Amniotic epithelial cell (primary cell): Measurements from ENCODE around the gene MSI2.
A peak's percentile ranks its signal among the peaks of the same experiment; 100 is the strongest.

Source experiments
- DNase-seq: peaks from one replicate; pipeline ENCODE4 v3.0.0-alpha.2; 2010; ENCODE audit warnings: low read depth

Gene MSI2

DNA sequence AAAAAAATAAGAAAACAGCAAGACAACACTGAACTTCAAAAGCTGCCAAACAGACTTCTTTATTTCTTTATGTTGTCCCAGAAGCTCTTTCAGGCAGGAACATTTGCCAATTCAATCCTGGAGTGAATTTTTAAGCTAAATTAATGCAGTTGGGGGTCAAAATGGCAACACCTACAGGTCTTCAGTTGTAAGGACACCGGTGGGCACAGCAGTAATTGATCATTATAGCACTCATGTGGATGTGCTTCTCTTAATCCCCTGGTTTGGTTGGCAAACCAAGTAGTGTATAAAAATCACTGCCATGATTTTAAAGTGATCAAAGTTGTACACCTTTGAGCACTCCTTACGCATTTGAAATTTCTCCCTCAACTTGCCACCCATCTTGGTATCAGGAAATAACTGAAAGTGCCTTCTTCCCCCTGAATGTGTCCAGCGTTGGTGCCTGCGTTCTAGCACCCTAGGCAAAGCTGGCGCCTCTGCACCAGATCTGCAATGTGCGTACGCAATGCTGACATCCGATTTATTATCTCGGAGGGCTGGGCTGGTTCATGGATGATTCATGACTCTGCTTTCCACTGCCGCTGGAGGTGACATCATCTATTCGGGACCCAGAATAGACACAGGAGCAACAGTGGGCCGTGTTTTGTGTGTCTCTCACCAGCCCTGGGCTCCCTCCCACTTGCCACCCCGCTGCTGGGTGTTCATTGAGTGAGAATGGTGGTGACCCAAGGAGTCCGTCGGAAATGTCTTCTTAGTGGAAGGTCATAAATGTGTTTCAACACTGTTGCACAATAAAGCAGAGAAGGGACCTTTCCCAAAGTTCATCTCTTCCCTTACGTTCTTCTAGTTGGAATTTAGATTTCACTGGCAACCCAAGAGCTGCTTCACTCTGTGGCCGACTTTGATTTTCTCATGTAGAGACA is 285.4 kb downstream of the MSI2 start:
- DNase-seq, result peak; percentile 91

DNA sequence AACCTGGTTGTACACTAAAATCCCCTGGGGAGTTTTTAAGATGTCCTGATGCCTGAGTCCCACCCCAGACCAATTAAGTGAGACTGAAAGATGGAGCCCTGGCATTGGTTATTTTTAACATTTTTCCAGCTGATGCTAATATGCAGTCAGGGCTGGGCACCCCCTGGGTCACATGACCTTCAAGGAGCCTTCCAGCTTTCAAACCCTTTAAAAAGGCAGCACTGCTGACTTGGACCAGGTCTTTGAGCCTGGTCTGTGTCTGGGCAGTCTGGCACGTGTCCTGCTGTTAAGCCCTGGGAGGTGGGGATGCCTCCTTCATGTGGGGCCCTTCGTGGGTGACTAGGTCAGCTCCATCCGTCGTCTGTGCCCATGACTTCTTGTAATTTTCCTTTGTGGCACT is 286.2 kb downstream of the MSI2 start:
- no peak for DNase-seq

DNA sequence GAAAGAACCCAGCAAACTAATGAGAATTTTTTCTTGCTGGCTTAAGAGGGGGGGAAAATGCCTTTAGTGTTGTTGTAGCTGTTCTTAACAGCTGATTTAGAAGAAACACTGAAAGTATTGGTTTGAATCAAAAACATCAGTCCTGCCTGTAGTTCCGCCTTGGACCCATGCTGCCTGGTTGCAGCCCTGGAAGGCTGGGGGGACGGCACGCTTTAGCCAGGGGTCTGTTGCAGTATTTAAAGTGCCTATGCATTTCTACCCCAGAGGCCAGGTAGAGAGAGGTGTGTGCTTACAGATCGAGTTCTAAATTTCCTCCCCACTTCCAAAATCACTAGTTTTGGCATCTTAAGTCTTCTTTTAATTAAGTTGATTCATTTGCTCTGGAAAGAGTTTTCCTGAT is 286.9 kb downstream of the MSI2 start:
- no peak for DNase-seq

DNA sequence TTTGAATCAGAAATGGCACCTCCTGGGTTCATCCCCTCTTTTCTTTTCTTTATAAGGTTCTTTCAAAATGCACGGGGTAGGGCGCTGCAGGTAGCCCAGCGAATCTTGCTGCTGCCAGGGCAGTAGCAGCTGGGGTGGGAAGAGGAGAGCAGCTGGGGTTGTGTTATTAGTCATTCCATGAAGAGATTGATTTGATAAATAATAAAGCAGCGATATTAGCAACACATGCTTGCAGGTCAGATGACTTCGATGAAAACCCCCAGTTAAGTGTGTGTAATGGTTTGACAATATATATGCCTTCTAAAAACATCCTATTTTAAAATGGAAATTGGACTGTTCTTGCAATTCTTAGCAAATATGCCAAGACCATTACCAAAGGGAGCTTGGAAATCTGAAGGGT is 288.1 kb downstream of the MSI2 start:
- DNase-seq, result no peak

DNA sequence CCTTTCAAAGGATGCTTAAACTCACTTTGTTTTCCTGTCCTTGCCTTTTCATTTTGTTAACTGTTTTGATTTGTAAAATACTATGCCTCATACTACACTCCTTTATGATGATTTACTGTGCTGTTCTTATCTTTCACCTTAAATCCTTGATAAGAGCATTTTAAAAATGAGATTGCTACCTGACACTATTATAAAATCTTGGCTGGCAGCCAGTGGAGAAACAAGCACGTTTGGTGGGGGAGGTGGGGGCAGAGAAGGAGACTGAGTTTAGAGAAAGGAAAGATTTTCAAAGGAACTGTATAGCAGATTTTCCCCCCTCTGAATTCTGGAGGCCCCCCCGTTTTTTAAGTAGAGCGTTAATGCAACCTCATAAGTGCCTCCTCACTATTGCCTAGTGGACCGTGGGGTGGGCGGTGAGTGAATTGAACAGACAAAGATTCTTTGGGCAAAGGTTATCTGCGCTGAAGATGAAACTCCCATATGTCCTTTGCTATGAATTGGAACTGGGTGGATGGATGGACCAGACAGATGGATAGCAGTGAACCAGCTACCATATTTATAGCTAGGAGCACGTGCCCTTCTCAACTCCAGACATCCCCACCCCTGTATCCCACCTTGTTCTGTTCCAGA is 288.6 kb downstream of the MSI2 start:
- no peak for DNase-seq

DNA sequence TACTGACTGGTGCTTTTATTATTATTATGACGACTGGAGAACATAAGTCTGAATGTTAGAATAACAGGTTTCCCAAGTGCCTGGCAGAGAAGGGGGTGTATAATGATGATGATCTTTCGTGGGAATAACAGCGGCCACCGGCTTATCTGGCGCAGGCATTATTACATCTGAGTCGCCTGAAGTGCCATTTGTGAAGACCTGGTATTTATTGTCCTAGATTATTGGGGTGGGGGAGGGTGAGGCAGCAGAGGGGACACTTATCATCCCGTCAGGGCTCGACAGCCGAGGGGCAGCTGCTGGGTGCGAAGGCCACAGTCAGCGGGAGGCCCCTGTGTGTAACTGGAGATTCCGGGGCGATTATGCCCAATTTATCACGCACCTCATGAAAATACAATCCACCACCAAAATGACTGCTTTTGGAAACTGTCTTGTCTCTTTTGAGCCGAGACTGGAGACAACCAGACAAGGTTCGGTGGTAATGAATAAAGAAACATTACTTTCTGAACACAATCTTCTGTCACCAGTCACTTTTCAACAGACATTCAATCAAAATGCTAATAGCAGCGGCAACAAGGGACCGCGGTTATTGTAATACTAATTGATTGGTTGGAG is 289.5 kb downstream of the MSI2 start:
- no peak for DNase-seq

DNA sequence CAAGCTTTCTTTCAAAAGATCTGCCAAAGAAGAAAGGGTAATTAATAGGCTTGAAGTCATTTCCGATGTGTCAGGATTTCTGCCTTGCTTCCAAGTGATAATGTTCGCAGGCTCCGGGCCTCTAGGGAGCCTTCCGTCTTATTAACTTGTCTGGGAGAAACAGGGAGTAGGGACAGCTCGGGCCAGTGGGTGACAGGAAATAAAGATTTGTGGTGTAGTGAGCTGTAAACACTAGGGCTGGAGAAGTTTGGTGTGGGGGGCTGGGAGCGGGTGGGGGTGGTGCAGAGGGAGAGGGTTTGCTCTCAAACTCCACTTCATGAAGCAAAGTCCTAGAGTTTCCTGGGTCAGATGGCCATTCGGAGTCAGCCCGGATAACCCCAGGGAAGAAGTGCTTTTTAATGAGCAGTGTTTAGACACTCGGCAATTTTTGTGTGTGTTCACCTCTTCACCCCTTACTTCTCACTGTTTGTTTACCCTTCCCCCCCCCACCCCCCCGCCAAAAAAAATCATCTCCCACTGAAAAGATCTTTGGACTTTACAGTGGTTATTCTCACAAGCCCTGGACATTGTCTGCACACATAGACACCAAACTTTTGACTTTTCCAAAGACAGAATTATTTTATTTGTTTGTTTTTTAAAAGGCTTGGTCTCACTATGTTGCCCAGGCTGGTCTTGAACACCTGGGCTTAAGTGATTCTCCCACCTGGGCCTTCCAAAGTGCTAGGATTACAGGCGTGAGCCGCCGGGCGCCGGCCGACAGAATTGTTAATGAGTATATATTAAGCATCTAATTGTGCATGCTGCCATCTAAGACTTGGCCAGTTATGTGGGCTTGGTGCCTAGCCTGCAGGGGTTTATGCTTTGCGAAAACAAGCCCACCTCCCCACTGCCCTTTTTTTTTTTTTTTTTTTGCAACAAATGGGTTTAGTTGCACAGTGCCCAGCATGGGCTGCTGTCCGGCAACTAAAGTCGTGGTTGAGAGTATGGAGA is 292.4 kb downstream of the MSI2 start:
- DNase-seq, result peak; percentile 41

DNA sequence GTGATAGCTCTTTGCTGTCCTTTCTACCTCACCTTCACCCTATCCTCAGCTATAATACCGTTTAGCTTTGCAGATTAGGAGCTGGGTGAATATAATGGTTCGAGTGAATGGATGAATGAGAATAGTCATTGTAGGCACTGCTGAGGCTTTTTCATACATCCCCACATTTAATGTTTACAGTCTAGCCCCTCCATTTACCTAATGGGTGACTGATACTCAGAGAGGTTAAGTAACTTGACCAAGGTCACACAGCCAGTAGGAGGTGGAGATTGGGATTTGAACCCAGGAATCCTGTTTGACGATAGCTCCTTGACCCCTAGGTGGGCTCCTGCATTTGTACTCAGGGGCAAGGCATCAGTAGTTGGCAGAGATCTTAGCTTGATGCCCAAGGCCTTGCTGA is 293.1 kb downstream of the MSI2 start:
- no peak for DNase-seq

DNA sequence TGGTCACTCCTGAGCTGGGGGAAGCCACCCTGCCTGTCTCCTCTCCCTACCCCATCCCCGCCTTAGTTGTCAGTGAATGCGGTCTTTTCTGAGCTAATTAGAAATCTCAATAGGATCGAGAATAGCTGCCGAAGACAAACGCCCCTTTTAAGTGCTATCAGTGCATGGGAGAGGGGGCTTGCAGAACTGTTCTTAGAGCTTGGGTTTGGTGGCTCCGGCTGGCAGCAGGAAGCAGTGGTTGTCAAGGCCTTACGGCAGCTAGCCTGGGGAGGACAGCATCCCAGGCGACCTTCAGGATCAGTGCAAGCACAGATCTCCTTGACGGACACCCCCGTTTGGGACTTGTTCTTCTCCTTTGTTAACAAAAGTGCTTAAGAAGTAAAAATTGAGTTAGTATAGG is 293.7 kb downstream of the MSI2 start:
- DNase-seq, result no peak

DNA sequence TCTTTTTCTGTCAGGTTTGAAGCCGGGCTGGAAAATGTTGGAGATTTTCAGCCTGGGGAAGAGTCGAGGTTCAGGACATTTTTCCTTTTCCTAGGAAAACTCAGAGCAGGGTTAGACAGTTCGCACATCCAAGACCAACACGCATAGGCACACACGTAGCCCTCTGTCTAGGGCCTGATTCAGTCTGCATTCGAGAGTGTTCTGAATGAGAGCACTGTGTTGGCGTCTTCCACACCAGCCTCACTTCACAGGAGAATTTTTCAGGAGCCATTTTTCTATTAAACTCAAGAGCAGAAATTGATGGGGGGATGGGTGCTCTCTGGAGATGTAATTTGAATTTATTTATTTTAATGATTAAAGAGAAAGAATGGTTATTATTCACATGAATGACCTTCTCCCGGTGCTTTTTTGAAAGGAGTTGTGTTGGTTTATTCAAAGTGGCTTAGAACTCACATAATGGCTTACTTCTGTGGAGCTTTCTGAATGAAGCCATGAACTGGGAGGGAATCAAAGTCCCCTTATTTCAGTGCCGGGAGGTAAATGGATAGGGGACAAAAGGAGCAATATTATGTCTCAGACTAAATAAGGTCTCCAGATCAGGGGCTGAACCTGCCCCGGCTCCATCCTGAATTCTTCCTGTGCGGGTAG is 294.5 kb downstream of the MSI2 start:
- DNase-seq, result no peak

DNA sequence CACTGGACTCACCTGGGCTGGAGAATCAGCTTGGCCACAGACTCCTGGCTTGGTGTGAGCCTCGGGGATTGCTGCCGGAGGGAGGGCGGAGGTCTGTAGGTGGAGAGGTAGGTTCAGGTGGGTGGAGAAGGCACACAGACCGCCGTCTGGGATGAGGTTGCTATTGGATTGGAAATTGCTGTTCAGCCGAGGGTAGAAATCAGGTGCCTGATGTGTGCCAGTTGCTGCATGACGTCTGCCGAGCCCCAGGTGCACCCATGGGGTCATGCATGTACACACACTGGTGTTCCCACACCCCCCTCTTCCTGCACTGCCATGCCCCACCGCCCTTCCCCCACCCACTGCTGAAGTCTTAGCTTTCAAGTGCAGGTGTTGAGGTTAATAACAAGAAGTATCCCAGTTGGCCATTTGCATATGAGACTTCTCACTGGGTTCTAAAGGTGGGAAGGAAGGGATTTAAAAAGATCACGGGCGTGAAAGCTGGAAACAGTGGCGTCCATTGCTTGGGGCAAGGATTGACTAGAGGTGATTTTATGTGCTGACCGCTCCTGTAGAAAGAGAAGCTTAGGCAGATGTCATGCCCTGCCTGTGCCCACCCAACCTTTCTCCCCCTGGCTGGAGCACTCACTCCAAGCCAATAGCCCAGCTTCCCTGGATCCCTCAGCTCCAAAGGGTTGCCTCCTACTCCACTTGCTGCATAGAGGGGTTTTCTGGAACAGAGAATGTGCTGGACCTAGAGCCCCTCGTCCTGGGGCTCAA is 295.2 kb downstream of the MSI2 start:
- no peak for DNase-seq

DNA sequence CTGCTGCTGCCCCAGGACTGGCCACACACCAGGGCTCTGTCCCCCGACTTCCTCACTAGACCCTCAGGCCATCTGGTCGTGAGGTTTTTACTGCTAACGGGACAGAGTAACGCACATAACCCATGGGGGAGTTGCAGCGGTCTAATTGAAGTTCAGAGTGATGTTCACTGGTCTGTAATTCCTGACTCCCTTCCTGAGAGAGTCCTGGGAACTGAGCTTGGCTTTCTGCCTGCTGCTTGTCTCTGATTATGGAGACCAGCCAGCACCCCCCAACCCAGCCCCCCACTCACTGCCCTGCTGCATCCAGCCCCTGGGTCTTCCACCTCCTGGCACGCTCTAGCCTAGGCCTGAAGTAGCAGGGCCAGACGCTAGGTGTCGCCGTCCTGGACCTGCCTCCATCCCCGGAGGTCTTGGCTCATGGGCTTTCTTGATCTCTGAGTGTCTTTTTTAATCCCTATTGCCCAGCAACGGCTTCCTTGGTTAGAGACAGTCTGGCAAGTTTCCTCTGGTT is 295.8 kb downstream of the MSI2 start:
- peak; percentile 88 for DNase-seq

DNA sequence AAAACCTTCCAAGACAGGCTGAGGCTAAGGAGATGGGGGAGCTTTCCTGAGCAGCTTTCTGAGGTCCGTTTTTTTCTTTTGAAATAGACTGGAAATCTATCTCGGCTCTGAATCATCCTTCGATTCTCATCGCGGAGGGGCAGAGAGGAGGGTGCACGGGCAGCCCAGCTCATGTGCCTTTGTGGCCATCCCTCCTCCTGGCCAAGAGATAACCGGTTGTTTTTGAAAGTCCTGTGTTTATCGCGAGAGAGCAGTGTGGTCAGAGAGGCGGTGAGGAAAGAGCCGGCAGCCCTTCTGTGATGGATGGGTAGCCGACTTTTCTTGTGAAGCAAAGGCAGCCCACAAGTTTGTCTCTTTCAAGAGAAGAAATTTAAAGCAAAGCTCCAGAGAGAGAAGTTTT is 297.2 kb downstream of the MSI2 start:
- DNase-seq, result peak; percentile 98

DNA sequence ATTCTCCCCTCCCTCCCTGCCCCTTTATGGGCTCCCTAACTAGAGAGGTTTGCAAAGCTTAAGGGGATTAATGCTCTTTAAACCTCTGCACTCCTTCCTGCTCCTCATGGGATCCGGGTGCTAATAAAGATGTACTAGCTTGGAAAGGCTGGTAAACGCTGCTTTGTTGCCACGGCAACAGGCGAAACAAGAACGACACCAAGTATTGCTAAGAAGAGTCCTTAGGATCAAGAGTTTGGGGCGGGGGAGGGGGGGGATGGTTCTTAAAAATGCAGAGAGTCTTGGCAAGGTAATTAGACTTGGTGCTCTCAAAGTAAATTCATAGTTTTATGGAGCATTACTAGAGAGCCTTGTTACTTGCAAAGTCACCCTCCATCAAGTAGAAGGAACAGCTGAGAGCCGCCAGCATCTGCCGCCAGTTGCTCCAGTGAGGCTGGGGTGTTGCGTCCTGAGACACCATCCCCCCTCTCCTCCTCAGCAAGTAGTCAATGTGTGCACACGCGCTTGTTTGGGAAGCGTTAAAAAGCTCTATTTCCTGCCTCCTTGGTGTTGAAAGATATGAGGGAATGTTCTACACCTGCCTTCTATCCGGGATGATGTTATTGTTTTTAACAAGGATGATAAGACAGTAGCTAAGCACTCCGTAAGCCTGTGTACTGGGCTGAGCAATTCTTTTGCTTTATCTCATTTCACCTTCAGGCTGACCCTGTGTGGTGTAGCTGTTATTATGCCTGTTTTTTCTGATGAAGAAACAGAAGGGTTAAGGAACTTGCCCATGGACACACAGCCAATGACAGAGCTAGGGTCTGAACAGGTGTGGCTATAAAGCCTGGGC is 297.9 kb downstream of the MSI2 start:
- DNase-seq, result peak; percentile 91

DNA sequence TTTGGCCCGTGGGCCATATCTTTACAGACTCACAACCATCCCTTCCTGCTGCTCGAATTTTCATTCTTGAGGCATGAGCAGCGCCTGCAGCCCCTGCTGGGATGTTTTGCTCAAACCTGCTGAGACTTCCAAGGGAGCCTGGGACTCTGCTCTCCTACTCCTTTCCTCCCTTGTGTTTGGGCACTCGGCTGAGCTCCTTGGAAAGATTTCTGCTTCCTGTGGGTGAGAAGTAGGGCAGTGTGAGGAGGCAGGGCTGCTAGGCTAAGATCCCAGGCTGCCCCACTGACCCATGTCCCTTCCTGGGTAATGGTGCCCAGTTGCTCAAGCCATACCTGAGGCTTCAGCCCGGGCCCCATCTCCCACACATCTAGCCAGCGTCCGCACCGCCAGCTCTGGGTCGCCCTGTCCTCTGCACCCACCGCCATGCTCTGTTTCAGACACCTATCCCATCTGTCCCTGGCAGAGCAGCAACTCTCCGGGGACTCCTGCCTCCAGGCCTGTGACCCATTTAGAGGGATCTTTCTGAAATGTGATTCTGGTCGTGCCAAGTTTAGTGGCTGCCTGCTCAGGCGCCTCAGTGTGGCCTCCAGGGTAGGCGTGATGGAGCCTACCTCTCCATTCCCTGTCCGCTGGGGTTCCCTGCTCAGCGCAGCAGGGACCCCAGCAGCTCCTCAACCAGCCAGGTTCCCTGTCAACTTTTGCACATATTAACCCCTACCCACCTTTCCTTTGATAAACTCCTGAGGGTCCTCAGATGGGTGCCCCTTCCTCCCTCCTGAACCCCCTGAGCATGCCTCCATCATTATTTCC is 298.7 kb downstream of the MSI2 start:
- DNase-seq, result no peak

DNA sequence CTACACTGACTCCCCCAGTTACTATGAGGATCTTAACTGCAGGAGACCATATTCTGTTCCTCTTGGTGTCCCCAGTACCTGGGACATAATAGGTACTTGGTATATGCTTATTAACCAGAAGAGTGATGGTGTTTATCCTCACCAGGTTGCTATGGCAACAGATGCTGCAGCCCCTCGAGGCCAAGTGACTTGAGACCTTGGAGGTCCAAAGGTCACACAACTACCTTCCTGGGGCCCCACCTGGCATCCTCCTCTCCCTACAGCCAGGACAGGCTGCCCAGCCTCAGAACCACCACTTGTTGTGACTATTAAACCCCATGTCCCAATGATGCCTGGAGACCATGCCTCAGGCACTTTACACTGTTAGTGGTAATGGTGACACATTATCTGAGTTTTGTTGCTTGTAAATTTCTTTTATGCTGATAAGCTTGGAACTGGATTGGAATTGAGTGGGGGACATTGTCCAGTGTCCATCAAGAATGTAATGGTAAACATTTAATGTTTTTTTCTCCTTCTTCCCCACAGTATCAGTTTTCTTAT is 299.4 kb downstream of the MSI2 start:
- no peak for DNase-seq

DNA sequence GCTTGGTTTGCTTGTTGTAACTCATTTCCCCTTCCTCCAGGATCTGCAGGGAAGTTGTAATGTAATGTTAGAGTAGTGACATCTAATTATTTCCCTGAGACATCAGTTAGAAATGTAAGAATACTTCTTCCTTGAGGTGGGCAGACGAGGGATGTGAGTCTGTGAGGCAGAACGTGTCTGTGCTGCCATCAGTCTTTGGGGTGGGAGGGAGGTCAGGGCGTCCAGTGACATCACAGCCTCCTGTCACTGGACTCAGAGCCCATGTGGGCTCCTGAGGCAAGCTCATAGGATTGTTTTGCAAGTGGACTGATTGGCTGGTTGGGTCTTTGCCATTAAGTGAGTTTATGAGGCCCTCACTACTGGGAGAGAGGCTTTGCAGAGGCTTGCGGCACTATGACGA is 300.0 kb downstream of the MSI2 start:
- no peak for DNase-seq

DNA sequence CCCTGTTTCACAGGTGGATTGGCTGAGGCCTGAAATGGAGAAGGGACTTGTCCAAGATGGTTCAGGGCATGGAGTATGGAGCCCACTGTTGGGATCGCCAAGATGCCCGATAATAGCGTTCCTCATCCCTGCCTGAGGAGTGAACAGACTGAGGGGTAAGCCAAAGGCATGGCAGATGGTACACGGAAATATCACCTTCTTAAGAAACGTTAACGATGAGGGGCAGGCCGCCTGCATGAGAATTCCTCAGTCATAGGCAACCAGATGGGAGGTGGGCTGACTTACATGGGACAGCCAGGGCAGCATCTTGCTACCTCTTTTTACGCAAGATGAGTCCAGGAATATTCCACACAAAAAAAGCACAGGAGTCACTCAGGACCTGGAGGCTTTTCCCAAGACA is 300.7 kb downstream of the MSI2 start:
- DNase-seq, result no peak
